WTC11 (cell line): ENCODE data around the gene TLX2. TPM values are rescaled to one million over a fixed set of nuclear protein-coding genes. Genes with fewer than 3 reads are reported as not detected.

Experiments used
- ATAC-seq: fragments of 200-7000 bp; cut with Tn5 transposase; 2 replicates; pipeline ENCODE4 v1.10.0; 2021; ENCODE audit warnings: mild to moderate bottlenecking, moderate library complexity
- CTCF ChIA-PET: fragments of 300-600 bp; sonication (Branson Sonifier 250); formaldehyde crosslinking; loops from one replicate; lab custom pipeline; 2021; ENCODE audit warnings: antibody characterized with exemption; lab: Charles Lee
- POLR2A ChIA-PET: fragments of 350-600 bp; sonication (Branson Sonifier 250); formaldehyde crosslinking; loops from one replicate; lab custom pipeline; 2021; ENCODE audit warnings: antibody characterized with exemption; lab: Charles Lee
- DNase-seq: peaks from one replicate; pipeline ENCODE4 v3.0.0; 2021; ENCODE audit warnings: low spot score
- H3K27ac Mint-ChIP-seq: 2 replicates; pipeline ENCODE4 v1.8.0; 2021; ENCODE audit warnings: mixed read lengths
- H3K27me3 Mint-ChIP-seq: 2 replicates; pipeline ENCODE4 v1.8.0; 2021; ENCODE audit warnings: low read depth, mild to moderate bottlenecking, moderate library complexity, mixed read lengths
- H3K36me3 Mint-ChIP-seq: 2 replicates; pipeline ENCODE4 v1.8.0; 2021; ENCODE audit warnings: mixed read lengths
- H3K4me1 Mint-ChIP-seq: 2 replicates; pipeline ENCODE4 v1.8.0; 2022; ENCODE audit warnings: mixed read lengths
- H3K4me3 Mint-ChIP-seq: 2 replicates; pipeline ENCODE4 v1.8.0; 2021; ENCODE audit warnings: mild to moderate bottlenecking, moderate library complexity, mixed read lengths
- H3K9me3 Mint-ChIP-seq: 2 replicates; pipeline ENCODE4 v1.8.0; 2021; ENCODE audit warnings: mixed read lengths
- CREB1 ChIP-seq: sonication (generic); formaldehyde crosslinking; IDR thresholded peaks from 2 replicates; pipeline ENCODE4 v1.8.0; 2023; ENCODE audit warnings: mild to moderate bottlenecking, missing genetic modification reagents
- CREM ChIP-seq: sonication (generic); formaldehyde crosslinking; IDR thresholded peaks from 2 replicates; pipeline ENCODE4 v1.8.1; 2022; ENCODE audit warnings: mild to moderate bottlenecking, missing genetic modification reagents, moderate library complexity
- FOXK1 ChIP-seq: sonication (generic); formaldehyde crosslinking; IDR thresholded peaks from 2 replicates; pipeline ENCODE4 v1.8.0; 2022; ENCODE audit warnings: mild to moderate bottlenecking, moderate library complexity, missing genetic modification reagents
- NFATC4 ChIP-seq: fragments of 250-450 bp; sonication (Bioruptor Pico); IDR thresholded peaks from 2 replicates; pipeline ENCODE4 v1.9.0; 2021; ENCODE audit warnings: mild to moderate bottlenecking
- NR1H2 ChIP-seq: sonication (generic); formaldehyde crosslinking; IDR thresholded peaks from 2 replicates; pipeline ENCODE4 v1.9.0; 2021; ENCODE audit warnings: mild to moderate bottlenecking, moderate library complexity, missing genetic modification reagents
- NR3C1 ChIP-seq: sonication (generic); formaldehyde crosslinking; conservative IDR thresholded peaks from 2 replicates; pipeline ENCODE4 v1.8.1; 2023; ENCODE audit warnings: low read depth, mild to moderate bottlenecking, missing genetic modification reagents
- OVOL2 ChIP-seq: fragments of 250-450 bp; sonication (Bioruptor Pico); IDR thresholded peaks from 2 replicates; pipeline ENCODE4 v1.9.0; 2021; ENCODE audit warnings: mild to moderate bottlenecking, borderline replicate concordance
- PRRX2 ChIP-seq: fragments of 250-450 bp; sonication (Bioruptor Pico); IDR thresholded peaks from 2 replicates; pipeline ENCODE4 v1.8.0; 2021; ENCODE audit warnings: mild to moderate bottlenecking
- RELA ChIP-seq: sonication (generic); formaldehyde crosslinking; IDR thresholded peaks from 2 replicates; pipeline ENCODE4 v1.8.1; 2022; ENCODE audit warnings: missing genetic modification reagents, mild to moderate bottlenecking, borderline replicate concordance
- SMAD3 ChIP-seq: sonication (generic); formaldehyde crosslinking; IDR thresholded peaks from 2 replicates; pipeline ENCODE4 v1.8.0; 2022; ENCODE audit warnings: missing genetic modification reagents, mild to moderate bottlenecking, borderline replicate concordance
- TEAD1 ChIP-seq: sonication (generic); formaldehyde crosslinking; IDR thresholded peaks from 2 replicates; pipeline ENCODE4 v1.8.0; 2022; ENCODE audit warnings: mild to moderate bottlenecking, missing genetic modification reagents
- TP53 ChIP-seq: sonication (generic); formaldehyde crosslinking; IDR thresholded peaks from 2 replicates; pipeline ENCODE4 v1.8.1; 2023; ENCODE audit warnings: mild to moderate bottlenecking, missing genetic modification reagents
- ZBTB21 ChIP-seq: sonication (generic); formaldehyde crosslinking; IDR thresholded peaks from 2 replicates; pipeline ENCODE4 v1.8.1; 2023; ENCODE audit warnings: mild to moderate bottlenecking, missing genetic modification reagents, borderline replicate concordance
- ZNF232 ChIP-seq: sonication (generic); formaldehyde crosslinking; IDR thresholded peaks from 2 replicates; pipeline ENCODE4 v1.8.0; 2022; ENCODE audit warnings: mild to moderate bottlenecking, missing genetic modification reagents
- ZNF263 ChIP-seq: sonication (generic); formaldehyde crosslinking; IDR thresholded peaks from 2 replicates; pipeline ENCODE4 v1.8.1; 2022; ENCODE audit warnings: low read depth, mild to moderate bottlenecking, moderate library complexity, missing genetic modification reagents
- ZNF317 ChIP-seq: sonication (generic); formaldehyde crosslinking; IDR thresholded peaks from 2 replicates; pipeline ENCODE4 v1.8.1; 2023; ENCODE audit warnings: low read depth, mild to moderate bottlenecking, moderate library complexity, missing genetic modification reagents, borderline replicate concordance
- ZNF423 ChIP-seq: fragments of 250-450 bp; sonication (Bioruptor Pico); IDR thresholded peaks from 2 replicates; pipeline ENCODE4 v2.1.2; 2022; ENCODE audit warnings: mild to moderate bottlenecking, moderate library complexity
- total RNA-seq: library from RNA; stranded (reverse); gene quantifications from 3 replicates; pipeline ENCODE4 v1.2.3, GENCODE V29; 2021
- TF ChIP-seq, protein P1 (sequence below): fragments of 250-450 bp; sonication (Bioruptor Pico); IDR thresholded peaks from 2 replicates; pipeline ENCODE4 v1.9.0; 2021; ENCODE audit warnings: moderate library complexity, mild to moderate bottlenecking, inconsistent platforms, borderline replicate concordance
- TF ChIP-seq, protein P2 (sequence below): sonication (generic); formaldehyde crosslinking; IDR thresholded peaks from 2 replicates; pipeline ENCODE4 v1.8.1; 2023; ENCODE audit warnings: mild to moderate bottlenecking, missing genetic modification reagents
- TF ChIP-seq, protein P3 (sequence below): sonication (generic); formaldehyde crosslinking; IDR thresholded peaks from 2 replicates; pipeline ENCODE4 v1.8.0; 2022; ENCODE audit warnings: mild to moderate bottlenecking, missing genetic modification reagents
- TF ChIP-seq, protein P4 (sequence below): fragments of 250-450 bp; sonication (Bioruptor Pico); IDR thresholded peaks from 2 replicates; pipeline ENCODE4 v1.9.0; 2021; ENCODE audit warnings: mild to moderate bottlenecking, borderline replicate concordance
- TF ChIP-seq, protein P5 (sequence below): sonication (generic); formaldehyde crosslinking; conservative IDR thresholded peaks from 2 replicates; pipeline ENCODE4 v1.8.1; 2023; ENCODE audit warnings: mild to moderate bottlenecking, low read depth, missing genetic modification reagents, moderate library complexity
- TF ChIP-seq, protein P6 (sequence below): sonication (generic); formaldehyde crosslinking; IDR thresholded peaks from 2 replicates; pipeline ENCODE4 v1.8.1; 2022; ENCODE audit warnings: mild to moderate bottlenecking, missing genetic modification reagents, moderate library complexity, borderline replicate concordance
- TF ChIP-seq, protein P7 (sequence below): fragments of 250-450 bp; sonication (Bioruptor Pico); IDR thresholded peaks from 2 replicates; pipeline ENCODE4 v1.9.0; 2021; ENCODE audit warnings: mild to moderate bottlenecking

Gene TLX2
- total RNA-seq, 1 experiment from 2014 or later: 0.26 TPM

DNA sequence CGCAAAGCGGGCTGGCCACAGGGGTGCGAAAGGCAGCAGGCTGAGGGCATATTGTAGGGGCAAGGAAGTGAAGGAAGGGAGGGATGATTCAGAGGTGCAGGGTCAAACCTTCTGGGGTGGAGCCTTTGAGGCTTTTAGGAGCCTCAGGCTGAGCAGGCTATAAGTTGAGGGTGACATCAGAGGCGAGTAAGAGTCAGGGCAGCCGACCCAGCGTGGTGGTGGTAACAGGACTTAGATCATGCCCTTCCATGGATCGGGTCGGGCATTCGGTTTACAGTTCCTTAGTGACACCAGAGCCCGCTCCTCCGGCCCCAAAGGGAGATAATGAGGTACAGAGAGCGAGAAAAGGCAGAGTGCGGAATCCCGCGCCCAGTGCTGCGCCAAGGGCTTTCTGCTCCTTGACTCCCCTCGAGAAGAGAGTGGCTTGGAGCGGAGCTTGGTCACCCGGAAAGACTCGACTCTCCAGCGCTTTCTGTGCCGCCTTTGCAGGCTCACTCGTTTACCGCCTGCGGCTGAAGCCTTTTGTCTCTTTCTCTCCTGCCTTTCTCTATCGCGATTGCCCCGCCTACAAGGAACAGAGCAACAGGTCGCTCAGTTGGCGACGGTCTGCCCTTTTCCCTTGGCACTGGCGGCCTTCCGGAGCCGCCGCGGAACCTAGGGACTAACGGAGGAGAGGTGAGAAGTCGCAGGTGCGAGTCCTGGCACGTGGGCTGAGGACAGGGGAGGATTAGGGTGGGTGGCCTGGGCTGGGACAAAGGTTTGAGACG is 15.6 kb upstream of the TLX2 start:
- Mint-ChIP-seq H3K27me3 (peaks cover 96% of the 10 kb centered on the region), H3K4me1 (peaks cover 43% of the 10 kb centered on the region), H3K27ac (no peak overlapping the region), H3K4me3 (peak overlapping the region; percentile 79), H3K36me3 (peaks cover 7% of the 10 kb centered on the region), H3K9me3 (no peaks in the 10 kb centered on the region)
- ATAC-seq: peak; percentile 13
- CTCF ChIA-PET: interaction anchor here (0.8 to 6.0 kb wide), 9 partner anchors 9 to 164 kb away, joined by 3 to 43 read pairs (median 3); partner anchors contain the start of genes CCDC142, TTC31 and WBP1
- DNase-seq: peak; percentile 63
- POLR2A ChIA-PET: interaction anchor here (1.0 to 1.5 kb wide), 3 partner anchors 15 to 60 kb away, joined by 3 to 4 read pairs (median 3); partner anchors contain the start of genes CCDC142 and TTC31
- TF ChIP-seq ZNF423 (CRISPR knock-in tag) (no peak), RELA (CRISPR knock-in tag) (no peak), OVOL2 (no peak), CREB1 (no peak), ZNF263 (CRISPR knock-in tag) (no peak), CREM (CRISPR knock-in tag) (no peak), TEAD1 (CRISPR knock-in tag) (no peak), ZNF317 (CRISPR knock-in tag) (no peak), FOXK1 (CRISPR knock-in tag) (0 out of 2 replicates have a peak, but pooled peaks have one; percentile 33), NR1H2 (CRISPR knock-in tag) (no peak), ZBTB21 (CRISPR knock-in tag) (no peak), NR3C1 (no peak), TP53 (CRISPR knock-in tag) (0 out of 2 replicates have a peak, but pooled peaks have one; percentile 45), SMAD3 (0 out of 2 replicates have a peak, but pooled peaks have one; percentile 49), PRRX2 (CRISPR knock-in tag) (no peak), NFATC4 (no peak), ZNF232 (CRISPR knock-in tag) (no peak)
- TF ChIP-seq, protein P1, sequence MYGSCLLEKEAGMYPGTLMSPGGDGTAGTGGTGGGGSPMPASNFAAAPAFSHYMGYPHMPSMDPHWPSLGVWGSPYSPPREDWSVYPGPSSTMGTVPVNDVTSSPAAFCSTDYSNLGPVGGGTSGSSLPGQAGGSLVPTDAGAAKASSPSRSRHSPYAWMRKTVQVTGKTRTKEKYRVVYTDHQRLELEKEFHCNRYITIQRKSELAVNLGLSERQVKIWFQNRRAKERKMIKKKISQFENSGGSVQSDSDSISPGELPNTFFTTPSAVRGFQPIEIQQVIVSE (CRISPR knock-in tag): no peak
- TF ChIP-seq, protein P2, sequence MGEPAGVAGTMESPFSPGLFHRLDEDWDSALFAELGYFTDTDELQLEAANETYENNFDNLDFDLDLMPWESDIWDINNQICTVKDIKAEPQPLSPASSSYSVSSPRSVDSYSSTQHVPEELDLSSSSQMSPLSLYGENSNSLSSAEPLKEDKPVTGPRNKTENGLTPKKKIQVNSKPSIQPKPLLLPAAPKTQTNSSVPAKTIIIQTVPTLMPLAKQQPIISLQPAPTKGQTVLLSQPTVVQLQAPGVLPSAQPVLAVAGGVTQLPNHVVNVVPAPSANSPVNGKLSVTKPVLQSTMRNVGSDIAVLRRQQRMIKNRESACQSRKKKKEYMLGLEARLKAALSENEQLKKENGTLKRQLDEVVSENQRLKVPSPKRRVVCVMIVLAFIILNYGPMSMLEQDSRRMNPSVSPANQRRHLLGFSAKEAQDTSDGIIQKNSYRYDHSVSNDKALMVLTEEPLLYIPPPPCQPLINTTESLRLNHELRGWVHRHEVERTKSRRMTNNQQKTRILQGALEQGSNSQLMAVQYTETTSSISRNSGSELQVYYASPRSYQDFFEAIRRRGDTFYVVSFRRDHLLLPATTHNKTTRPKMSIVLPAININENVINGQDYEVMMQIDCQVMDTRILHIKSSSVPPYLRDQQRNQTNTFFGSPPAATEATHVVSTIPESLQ: no peak
- TF ChIP-seq, protein P3, sequence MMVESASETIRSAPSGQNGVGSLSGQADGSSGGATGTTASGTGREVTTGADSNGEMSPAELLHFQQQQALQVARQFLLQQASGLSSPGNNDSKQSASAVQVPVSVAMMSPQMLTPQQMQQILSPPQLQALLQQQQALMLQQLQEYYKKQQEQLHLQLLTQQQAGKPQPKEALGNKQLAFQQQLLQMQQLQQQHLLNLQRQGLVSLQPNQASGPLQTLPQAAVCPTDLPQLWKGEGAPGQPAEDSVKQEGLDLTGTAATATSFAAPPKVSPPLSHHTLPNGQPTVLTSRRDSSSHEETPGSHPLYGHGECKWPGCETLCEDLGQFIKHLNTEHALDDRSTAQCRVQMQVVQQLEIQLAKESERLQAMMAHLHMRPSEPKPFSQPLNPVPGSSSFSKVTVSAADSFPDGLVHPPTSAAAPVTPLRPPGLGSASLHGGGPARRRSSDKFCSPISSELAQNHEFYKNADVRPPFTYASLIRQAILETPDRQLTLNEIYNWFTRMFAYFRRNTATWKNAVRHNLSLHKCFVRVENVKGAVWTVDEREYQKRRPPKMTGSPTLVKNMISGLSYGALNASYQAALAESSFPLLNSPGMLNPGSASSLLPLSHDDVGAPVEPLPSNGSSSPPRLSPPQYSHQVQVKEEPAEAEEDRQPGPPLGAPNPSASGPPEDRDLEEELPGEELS (CRISPR knock-in tag): peak; percentile 72
- TF ChIP-seq, protein P4, sequence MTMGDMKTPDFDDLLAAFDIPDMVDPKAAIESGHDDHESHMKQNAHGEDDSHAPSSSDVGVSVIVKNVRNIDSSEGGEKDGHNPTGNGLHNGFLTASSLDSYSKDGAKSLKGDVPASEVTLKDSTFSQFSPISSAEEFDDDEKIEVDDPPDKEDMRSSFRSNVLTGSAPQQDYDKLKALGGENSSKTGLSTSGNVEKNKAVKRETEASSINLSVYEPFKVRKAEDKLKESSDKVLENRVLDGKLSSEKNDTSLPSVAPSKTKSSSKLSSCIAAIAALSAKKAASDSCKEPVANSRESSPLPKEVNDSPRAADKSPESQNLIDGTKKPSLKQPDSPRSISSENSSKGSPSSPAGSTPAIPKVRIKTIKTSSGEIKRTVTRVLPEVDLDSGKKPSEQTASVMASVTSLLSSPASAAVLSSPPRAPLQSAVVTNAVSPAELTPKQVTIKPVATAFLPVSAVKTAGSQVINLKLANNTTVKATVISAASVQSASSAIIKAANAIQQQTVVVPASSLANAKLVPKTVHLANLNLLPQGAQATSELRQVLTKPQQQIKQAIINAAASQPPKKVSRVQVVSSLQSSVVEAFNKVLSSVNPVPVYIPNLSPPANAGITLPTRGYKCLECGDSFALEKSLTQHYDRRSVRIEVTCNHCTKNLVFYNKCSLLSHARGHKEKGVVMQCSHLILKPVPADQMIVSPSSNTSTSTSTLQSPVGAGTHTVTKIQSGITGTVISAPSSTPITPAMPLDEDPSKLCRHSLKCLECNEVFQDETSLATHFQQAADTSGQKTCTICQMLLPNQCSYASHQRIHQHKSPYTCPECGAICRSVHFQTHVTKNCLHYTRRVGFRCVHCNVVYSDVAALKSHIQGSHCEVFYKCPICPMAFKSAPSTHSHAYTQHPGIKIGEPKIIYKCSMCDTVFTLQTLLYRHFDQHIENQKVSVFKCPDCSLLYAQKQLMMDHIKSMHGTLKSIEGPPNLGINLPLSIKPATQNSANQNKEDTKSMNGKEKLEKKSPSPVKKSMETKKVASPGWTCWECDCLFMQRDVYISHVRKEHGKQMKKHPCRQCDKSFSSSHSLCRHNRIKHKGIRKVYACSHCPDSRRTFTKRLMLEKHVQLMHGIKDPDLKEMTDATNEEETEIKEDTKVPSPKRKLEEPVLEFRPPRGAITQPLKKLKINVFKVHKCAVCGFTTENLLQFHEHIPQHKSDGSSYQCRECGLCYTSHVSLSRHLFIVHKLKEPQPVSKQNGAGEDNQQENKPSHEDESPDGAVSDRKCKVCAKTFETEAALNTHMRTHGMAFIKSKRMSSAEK: no peak
- TF ChIP-seq, protein P5, sequence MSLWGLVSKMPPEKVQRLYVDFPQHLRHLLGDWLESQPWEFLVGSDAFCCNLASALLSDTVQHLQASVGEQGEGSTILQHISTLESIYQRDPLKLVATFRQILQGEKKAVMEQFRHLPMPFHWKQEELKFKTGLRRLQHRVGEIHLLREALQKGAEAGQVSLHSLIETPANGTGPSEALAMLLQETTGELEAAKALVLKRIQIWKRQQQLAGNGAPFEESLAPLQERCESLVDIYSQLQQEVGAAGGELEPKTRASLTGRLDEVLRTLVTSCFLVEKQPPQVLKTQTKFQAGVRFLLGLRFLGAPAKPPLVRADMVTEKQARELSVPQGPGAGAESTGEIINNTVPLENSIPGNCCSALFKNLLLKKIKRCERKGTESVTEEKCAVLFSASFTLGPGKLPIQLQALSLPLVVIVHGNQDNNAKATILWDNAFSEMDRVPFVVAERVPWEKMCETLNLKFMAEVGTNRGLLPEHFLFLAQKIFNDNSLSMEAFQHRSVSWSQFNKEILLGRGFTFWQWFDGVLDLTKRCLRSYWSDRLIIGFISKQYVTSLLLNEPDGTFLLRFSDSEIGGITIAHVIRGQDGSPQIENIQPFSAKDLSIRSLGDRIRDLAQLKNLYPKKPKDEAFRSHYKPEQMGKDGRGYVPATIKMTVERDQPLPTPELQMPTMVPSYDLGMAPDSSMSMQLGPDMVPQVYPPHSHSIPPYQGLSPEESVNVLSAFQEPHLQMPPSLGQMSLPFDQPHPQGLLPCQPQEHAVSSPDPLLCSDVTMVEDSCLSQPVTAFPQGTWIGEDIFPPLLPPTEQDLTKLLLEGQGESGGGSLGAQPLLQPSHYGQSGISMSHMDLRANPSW (CRISPR knock-in tag): no peak
- TF ChIP-seq, protein P6, sequence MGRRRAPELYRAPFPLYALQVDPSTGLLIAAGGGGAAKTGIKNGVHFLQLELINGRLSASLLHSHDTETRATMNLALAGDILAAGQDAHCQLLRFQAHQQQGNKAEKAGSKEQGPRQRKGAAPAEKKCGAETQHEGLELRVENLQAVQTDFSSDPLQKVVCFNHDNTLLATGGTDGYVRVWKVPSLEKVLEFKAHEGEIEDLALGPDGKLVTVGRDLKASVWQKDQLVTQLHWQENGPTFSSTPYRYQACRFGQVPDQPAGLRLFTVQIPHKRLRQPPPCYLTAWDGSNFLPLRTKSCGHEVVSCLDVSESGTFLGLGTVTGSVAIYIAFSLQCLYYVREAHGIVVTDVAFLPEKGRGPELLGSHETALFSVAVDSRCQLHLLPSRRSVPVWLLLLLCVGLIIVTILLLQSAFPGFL (CRISPR knock-in tag): no peak
- TF ChIP-seq, protein P7, sequence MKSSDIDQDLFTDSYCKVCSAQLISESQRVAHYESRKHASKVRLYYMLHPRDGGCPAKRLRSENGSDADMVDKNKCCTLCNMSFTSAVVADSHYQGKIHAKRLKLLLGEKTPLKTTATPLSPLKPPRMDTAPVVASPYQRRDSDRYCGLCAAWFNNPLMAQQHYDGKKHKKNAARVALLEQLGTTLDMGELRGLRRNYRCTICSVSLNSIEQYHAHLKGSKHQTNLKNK: no peak
